GM18505 (cell line): ENCODE results near the gene ITFG1.
"Not testable (repeated sequence)": the region's sequence is repeated elsewhere in the genome, so short reads cannot be mapped to it uniquely, and the experiment has no call there.

Source experiments
- ATAC-seq: cut with Tn5 transposase; IDR thresholded peaks from one replicate; pipeline ENCODE4 v1.9.1; 2021; ENCODE audit not compliant: unreplicated experiment
- POLR2A ChIP-seq: IDR thresholded peaks from 4 replicates; pipeline ENCODE4 v1.6.1; 2011; ENCODE audit warnings: borderline replicate concordance; ENCODE audit not compliant: insufficient read depth, insufficient read length; ENCODE audit errors: extremely low read depth

ITFG1 gene

DNA sequence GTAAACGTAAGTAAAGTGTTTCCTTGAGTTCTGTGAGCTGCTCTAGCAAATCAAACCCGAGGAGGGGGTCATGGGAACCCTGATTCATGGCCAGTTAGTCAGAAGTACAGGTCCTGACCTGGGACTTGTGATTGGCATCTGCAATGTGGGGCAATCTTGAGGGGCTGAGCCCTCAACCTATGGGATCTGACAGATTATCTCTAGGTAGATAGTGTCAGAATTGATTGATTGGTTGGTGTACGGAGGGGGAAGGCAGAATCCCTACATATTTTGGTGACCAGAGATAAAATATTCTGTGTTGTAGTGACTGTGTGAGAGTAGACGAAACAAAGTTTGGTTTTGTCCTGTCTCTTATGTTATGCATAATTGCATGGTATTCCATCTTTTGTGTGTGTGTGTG, 216.7 kb downstream of the ITFG1 start:
- no peak for TF ChIP-seq POLR2A
- no peak for ATAC-seq

GRCh38 chr16:47241061-47241460, 219.8 kb downstream of the ITFG1 start:
- ATAC-seq = no peak
- no peak for TF ChIP-seq POLR2A

DNA sequence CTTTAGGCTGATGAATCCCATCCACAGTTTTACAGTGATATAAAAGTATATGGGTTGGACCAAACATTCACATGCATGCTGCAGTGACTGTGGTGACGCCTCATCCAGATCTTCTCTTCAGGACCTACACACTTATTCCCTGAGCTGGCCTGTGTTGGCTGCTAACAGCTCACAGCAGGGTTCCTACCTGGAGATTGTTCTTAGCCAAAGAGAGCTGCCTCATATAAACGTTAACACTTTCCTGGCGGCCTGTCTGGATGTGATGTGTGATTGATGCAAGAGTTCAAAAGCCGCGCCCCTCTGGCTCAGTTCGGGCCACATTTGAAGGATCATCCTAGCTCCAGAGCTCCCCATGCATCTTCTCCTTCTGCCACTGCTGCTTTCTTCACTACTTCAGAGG, 224.1 kb downstream of the ITFG1 start:
- no peak for ATAC-seq
- TF ChIP-seq POLR2A = no peak

DNA sequence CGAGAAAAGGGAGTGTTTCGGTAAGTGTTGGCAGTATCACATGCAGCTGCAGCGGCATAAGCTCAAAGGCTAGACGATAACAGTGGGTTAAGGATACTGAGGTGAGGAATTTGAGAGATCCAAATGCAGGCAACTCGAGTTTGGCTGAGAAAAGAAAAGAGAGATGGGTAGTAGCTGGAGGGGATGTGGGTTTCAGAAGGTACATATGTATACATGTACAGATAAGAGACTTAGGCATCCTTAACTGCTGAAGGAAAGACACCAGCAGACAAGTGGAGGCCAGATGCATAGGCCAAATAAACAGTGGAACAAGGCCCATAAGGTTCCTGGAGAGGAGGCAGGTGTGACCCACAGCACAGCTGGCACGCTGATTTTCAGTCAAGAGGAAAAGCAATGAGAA, 230.6 kb downstream of the ITFG1 start:
- no peak for TF ChIP-seq POLR2A
- ATAC-seq = no peak

DNA sequence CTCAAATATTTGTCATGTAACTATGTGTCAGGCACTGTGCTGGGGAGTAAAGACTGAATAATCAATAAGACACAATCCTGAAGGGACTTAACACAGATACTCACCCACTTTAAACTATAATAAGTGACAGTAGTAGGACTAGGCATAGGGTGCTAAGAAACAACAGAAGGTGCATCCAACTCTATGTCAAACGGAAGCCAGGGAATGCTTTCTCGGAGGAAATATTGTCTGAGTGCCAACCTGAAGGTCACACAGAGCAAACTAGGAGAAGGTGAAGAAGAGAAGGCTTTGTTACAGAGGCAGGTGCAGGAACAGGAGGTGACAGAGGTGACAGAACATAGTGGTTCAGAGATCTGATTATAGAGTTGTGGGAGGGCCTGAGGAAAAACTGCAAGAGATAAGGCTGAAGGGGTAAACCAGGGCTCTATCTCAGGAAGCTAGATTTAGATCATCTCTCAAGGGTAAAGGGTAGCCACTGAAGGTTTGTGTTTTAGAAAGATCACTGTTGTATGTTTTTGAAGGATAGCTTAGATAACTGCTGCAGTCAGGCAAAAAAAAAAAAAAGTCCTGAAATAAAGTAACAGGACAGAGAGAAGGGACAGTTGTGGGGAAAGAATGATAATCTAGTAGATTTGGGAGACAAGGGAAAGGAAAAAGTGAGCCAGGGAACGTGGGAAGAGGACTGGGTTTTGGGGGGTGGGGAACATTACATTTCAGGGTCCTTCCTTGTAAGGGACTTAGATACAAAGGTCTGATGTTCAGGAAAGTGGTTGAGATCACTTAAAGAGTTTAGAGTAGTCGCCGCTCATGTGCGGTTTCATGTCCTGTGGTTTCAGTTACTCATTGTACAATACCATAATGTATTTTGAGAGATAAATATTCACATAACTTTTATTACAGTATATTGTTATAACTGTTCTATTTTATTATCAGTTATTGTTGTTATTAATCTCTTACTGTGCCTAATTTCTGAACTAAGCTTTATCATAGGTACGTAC, 231.5 kb downstream of the ITFG1 start:
- no peak for TF ChIP-seq POLR2A
- no peak for ATAC-seq

- ATAC-seq = no peak
- TF ChIP-seq POLR2A = no peak
These were observed 232.6 kb downstream of the ITFG1 start for GRCh38 chr16:47228241-47228640.

DNA sequence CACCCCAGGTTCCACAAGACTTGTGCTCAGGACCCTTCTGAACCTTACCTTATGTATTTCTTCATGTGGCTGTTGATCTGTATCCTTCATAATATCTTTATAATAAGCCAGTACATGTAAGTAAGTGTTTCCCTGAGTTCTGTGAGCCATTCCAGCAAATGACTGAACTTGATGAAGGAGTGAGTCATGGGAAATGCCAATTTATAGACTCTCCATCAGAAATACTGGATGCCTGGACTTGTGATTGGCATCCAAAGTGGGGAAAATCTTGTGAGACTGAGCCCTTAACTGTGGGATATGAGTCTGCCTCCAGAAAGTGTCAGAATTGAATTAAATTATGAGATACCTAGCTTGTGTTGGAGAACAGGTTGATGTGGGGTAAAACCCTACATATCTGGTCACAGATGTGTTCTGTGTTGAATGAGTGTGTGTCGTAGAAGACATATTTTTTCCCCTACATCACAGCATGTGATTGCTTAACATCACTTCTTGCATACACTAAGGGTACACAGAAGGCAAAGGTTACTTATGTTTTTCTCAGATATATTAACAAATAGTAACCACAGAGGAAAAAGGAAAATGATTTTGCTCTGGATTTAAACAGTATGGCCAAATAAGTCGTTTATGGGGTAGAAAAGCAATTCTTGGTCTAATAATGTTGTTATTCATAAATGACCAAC, 247.0 kb downstream of the ITFG1 start:
- no peak for ATAC-seq

GRCh38 chr16:47211218-47211617, 249.6 kb downstream of the ITFG1 start:
- no peak for TF ChIP-seq POLR2A

More for the DNA sequence above, 247.0 kb downstream of the ITFG1 start:
- no peak for TF ChIP-seq POLR2A

DNA sequence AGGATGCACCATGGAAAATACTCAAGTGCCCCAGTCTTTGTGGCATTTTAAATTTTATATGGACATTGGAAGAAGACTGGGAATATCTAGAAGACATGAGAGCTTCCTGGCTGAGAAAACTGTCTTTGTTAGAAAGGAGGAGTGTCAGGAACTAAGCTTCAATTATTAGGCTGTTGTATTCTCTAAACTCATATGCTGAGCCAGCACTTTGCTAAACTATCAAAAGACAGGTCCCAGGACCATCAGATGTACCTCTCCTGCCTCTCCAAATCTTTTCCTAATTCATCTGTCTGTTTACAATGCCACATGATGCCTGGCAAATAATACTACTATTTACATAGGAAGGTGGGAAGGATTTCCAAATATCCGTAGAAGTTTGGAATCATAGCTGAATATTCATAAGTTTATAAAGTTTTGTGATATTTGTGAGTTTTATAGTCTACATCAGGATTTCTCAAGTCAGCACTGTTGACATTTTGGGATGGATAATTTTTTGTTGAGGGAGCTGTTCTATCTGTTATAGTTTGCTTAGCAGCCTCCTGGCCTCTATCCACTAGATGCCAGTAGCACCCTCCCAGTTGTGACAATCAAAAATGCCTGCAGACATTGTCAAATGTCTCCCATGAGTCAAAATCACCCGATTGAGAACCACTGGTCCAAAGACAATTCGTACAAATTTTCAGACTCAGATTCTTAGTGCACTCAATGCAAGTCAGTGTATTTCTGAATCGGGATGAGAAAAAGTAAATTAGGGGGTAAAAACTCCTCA, 255.9 kb downstream of the ITFG1 start:
- no peak for ATAC-seq
- TF ChIP-seq POLR2A = no peak

More at GRCh38 chr16:47211218-47211617, 249.6 kb downstream of the ITFG1 start:
- ATAC-seq = no peak

- not testable (repeated sequence) for ATAC-seq
These were observed 257.4 kb downstream of the ITFG1 start for GRCh38 chr16:47203433-47203832.

DNA sequence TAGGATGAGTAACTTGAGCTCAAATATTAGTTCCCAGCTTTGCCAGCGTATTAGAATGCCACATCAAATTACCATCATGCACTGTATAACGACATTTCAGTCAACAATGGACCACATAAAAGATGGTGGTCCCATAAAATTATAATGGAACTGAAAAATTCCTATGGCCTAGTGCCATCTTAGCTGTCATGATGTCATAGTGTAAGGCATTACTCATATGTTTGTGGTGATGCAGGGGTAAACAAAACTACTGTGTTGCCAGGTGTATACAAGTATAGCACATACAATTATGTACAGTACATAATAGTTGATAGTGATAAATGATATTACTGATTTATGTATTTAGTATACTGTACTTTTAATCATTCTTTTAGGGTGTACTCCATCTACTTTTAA, 262.7 kb downstream of the ITFG1 start:
- TF ChIP-seq POLR2A = no peak
- no peak for ATAC-seq

DNA sequence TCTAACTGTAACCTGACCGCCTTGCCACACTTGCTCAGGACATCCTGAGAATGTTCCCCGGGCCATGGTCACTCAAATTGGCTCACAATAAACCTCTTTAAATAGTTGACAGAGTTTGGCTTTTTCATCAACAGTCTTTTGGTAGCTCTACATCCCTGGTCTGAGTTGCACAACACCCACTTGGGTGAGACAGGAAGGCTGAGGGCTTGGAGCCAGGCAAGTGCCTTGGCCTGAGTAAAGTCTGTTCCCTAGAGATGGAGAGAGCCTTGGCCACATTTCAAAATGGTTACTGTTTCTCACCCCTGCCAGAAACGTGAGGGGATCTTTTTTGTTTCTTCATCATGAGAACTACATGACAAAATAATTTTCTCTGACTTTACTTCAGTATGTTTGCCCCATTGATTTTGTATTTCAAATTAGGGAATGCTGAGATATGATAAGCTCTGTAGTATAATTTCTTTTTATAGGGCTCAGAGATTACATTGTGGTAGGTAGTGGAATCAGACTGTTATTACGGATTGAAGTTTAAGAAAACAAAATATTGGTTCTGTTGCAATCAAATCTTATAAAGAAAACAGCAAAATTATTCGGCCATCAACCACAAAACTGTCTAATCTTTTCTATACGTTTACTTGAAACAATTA, 263.2 kb downstream of the ITFG1 start:
- no peak for ATAC-seq
- no peak for TF ChIP-seq POLR2A

GRCh38 chr16:47196457-47196856, 264.4 kb downstream of the ITFG1 start:
- no peak for TF ChIP-seq POLR2A
- no peak for ATAC-seq

DNA sequence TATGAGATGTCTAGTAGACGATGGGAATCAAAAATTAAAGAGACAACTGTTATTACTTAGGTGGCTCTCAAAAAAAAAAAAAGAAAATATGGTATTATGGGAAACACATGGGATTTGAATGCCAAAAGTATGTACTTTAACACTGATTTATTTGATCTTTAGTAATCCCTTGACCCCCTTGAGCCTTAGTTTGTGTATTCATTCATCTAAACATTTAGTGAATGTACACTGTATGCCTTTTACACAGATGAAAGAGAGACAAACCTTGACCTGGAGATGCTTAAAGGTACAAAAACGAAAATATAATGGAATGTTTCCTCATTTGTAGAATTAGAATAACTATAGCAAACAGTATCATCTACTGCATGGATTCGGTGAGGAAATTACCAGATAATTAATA, 278.5 kb downstream of the ITFG1 start:
- TF ChIP-seq POLR2A = no peak
- no peak for ATAC-seq

GRCh38 chr16:47181066-47181465, 279.8 kb downstream of the ITFG1 start:
- ATAC-seq = not testable (repeated sequence)
